ENCODE measurements around the gene FOXP2.

DNA sequence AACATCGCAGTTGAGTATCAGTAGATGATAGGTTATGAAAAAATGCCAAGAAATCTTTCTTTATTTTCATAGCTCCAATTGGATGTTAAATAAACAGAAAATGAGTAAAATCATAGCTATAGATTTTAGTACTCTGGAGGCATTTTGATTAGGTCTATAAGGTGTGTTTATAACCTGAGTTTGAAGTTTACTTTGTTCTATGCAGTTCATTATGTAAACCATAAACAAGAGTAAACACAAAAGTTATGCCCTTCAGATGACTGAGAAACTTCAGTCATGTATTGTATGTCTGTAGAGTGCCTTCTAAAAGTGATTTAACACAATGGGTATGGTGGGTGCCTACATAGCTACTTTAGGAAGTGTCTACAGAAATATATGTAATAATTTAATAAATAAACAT lies 13.6 kb downstream of the FOXP2 start:
- TF ChIP-seq, protein P1, sequence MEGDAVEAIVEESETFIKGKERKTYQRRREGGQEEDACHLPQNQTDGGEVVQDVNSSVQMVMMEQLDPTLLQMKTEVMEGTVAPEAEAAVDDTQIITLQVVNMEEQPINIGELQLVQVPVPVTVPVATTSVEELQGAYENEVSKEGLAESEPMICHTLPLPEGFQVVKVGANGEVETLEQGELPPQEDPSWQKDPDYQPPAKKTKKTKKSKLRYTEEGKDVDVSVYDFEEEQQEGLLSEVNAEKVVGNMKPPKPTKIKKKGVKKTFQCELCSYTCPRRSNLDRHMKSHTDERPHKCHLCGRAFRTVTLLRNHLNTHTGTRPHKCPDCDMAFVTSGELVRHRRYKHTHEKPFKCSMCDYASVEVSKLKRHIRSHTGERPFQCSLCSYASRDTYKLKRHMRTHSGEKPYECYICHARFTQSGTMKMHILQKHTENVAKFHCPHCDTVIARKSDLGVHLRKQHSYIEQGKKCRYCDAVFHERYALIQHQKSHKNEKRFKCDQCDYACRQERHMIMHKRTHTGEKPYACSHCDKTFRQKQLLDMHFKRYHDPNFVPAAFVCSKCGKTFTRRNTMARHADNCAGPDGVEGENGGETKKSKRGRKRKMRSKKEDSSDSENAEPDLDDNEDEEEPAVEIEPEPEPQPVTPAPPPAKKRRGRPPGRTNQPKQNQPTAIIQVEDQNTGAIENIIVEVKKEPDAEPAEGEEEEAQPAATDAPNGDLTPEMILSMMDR (IDR thresholded peaks at IDR 0.05; ENCODE audit: low read depth, low read length, missing input control): no peak
- no peak for TF ChIP-seq TAF1 (conservative IDR thresholded peaks at IDR 0.05)
- TF ChIP-seq, protein P2, sequence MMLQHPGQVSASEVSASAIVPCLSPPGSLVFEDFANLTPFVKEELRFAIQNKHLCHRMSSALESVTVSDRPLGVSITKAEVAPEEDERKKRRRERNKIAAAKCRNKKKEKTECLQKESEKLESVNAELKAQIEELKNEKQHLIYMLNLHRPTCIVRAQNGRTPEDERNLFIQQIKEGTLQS (IDR thresholded peaks at IDR 0.05): no peak
- TF ChIP-seq SP1 (IDR thresholded peaks at IDR 0.05): no peak
- TF ChIP-seq, protein P3, sequence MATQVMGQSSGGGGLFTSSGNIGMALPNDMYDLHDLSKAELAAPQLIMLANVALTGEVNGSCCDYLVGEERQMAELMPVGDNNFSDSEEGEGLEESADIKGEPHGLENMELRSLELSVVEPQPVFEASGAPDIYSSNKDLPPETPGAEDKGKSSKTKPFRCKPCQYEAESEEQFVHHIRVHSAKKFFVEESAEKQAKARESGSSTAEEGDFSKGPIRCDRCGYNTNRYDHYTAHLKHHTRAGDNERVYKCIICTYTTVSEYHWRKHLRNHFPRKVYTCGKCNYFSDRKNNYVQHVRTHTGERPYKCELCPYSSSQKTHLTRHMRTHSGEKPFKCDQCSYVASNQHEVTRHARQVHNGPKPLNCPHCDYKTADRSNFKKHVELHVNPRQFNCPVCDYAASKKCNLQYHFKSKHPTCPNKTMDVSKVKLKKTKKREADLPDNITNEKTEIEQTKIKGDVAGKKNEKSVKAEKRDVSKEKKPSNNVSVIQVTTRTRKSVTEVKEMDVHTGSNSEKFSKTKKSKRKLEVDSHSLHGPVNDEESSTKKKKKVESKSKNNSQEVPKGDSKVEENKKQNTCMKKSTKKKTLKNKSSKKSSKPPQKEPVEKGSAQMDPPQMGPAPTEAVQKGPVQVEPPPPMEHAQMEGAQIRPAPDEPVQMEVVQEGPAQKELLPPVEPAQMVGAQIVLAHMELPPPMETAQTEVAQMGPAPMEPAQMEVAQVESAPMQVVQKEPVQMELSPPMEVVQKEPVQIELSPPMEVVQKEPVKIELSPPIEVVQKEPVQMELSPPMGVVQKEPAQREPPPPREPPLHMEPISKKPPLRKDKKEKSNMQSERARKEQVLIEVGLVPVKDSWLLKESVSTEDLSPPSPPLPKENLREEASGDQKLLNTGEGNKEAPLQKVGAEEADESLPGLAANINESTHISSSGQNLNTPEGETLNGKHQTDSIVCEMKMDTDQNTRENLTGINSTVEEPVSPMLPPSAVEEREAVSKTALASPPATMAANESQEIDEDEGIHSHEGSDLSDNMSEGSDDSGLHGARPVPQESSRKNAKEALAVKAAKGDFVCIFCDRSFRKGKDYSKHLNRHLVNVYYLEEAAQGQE (IDR thresholded peaks at IDR 0.05): no peak
- TF ChIP-seq JUND (IDR thresholded peaks at IDR 0.05): no peak
- no peak for TF ChIP-seq RAD21 (IDR thresholded peaks at IDR 0.05)
- TF ChIP-seq, protein P4, sequence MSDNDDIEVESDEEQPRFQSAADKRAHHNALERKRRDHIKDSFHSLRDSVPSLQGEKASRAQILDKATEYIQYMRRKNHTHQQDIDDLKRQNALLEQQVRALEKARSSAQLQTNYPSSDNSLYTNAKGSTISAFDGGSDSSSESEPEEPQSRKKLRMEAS (IDR thresholded peaks at IDR 0.05): no peak
